Measurements from ENCODE around the gene PROX1.

The PROX1 gene

DNA sequence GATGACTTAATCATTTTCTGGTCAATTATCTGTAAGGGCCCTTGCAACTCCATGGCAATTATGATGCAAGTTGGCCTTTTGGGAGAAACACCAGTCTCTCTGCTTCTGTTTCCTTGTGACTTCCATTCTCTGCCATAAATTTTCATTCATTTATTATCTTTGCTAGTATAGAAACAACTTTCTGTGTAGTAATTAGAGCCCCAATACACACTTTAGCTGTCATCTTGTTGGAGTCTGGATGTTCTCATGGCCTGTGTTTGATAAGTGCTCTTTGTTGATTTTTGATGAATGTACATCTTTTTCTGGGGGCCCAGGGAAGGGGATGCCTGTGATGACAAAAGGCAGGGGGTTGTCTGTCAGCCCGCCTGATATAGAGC lies 22.4 kb downstream of the PROX1 start:
- H4K20me1 ChIP-seq (ENCODE audit: insufficient read depth, low read length): no peaks in the 10 kb centered on the region
- H3K4me2 ChIP-seq (ENCODE audit: low read length): no peak overlapping the region
- no peak overlapping the region for H3K27ac ChIP-seq (ENCODE audit: low read depth, low read length, poor library complexity, severe bottlenecking)
- H3K36me3 ChIP-seq (ENCODE audit: insufficient read depth, low read length): peaks cover 72% of the 10 kb centered on the region
- H3K9ac ChIP-seq (ENCODE audit: low read length): no peak overlapping the region
- H3K9me2 ChIP-seq (ENCODE audit: low read depth, low read length): no peaks in the 10 kb centered on the region
- H3K79me2 ChIP-seq (ENCODE audit: insufficient read depth, low read length): no peaks in the 10 kb centered on the region
- no peak overlapping the region for H3K4me3 ChIP-seq (ENCODE audit: low read depth, low read length, poor library complexity, severe bottlenecking)
- H3K4me1 ChIP-seq (ENCODE audit: insufficient read depth, low read length, severe bottlenecking): no peaks in the 10 kb centered on the region
- H3K9me3 ChIP-seq (ENCODE audit: low read length): no peaks in the 10 kb centered on the region
- no peaks in the 10 kb centered on the region for H3F3A ChIP-seq (ENCODE audit: insufficient read depth, low read length)
- no peak for TF ChIP-seq CTCF (IDR thresholded peaks at IDR 0.05; ENCODE audit: low read length)
- TF ChIP-seq EZH2 (IDR thresholded peaks at IDR 0.05; ENCODE audit: borderline replicate concordance, low read length): no peak
- H3K27me3 ChIP-seq (ENCODE audit: insufficient read depth, low read length): no peaks in the 10 kb centered on the region
- H2AFZ ChIP-seq (ENCODE audit: low read length): no peak overlapping the region

DNA sequence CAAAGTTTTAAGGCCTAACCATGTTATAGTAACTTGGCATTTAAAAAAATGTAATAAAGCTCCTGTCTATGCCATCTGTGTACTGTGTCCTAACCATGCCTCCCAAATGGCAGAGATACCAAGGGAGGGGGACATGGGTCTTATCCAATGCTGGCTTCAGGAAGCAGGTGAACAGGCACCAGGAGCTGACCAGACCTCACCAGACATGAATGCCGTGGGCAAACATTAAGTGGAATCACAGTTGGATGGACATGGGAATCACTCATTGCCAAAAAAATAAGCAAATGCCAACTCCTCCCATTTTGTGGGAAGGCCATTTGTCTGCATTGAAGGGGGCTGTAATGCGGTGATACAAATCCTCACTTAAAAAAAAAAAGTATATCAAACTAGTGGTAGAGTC lies 22.9 kb downstream of the PROX1 start:
- no peaks in the 10 kb centered on the region for H4K20me1 ChIP-seq (ENCODE audit: insufficient read depth, low read length)
- no peak overlapping the region for H3K4me3 ChIP-seq (ENCODE audit: low read depth, low read length, poor library complexity, severe bottlenecking)
- H3K27ac ChIP-seq (ENCODE audit: low read depth, low read length, poor library complexity, severe bottlenecking): no peak overlapping the region
- TF ChIP-seq CTCF (IDR thresholded peaks at IDR 0.05; ENCODE audit: low read length): no peak
- no peak for TF ChIP-seq EZH2 (IDR thresholded peaks at IDR 0.05; ENCODE audit: borderline replicate concordance, low read length)
- no peaks in the 10 kb centered on the region for H3K4me1 ChIP-seq (ENCODE audit: insufficient read depth, low read length, severe bottlenecking)
- H3F3A ChIP-seq (ENCODE audit: insufficient read depth, low read length): no peaks in the 10 kb centered on the region
- no peaks in the 10 kb centered on the region for H3K27me3 ChIP-seq (ENCODE audit: insufficient read depth, low read length)
- H2AFZ ChIP-seq (ENCODE audit: low read length): no peak overlapping the region
- no peak overlapping the region for H3K9ac ChIP-seq (ENCODE audit: low read length)
- no peak overlapping the region for H3K4me2 ChIP-seq (ENCODE audit: low read length)
- no peaks in the 10 kb centered on the region for H3K79me2 ChIP-seq (ENCODE audit: insufficient read depth, low read length)
- H3K9me2 ChIP-seq (ENCODE audit: low read depth, low read length): no peaks in the 10 kb centered on the region
- peaks cover 75% of the 10 kb centered on the region for H3K36me3 ChIP-seq (ENCODE audit: insufficient read depth, low read length)
- H3K9me3 ChIP-seq (ENCODE audit: low read length): no peaks in the 10 kb centered on the region

GRCh38 chr1:214012418-214012817 lies 24.6 kb downstream of the PROX1 start:
- no peaks in the 10 kb centered on the region for H3K27me3 ChIP-seq (ENCODE audit: insufficient read depth, low read length)
- TF ChIP-seq EZH2 (IDR thresholded peaks at IDR 0.05; ENCODE audit: borderline replicate concordance, low read length): no peak
- TF ChIP-seq CTCF (IDR thresholded peaks at IDR 0.05; ENCODE audit: low read length): no peak
- no peak overlapping the region for H3K4me3 ChIP-seq (ENCODE audit: low read depth, low read length, poor library complexity, severe bottlenecking)
- H3K79me2 ChIP-seq (ENCODE audit: insufficient read depth, low read length): no peaks in the 10 kb centered on the region
- H3F3A ChIP-seq (ENCODE audit: insufficient read depth, low read length): no peaks in the 10 kb centered on the region
- no peaks in the 10 kb centered on the region for H3K9me2 ChIP-seq (ENCODE audit: low read depth, low read length)
- H3K36me3 ChIP-seq (ENCODE audit: insufficient read depth, low read length): peaks cover 74% of the 10 kb centered on the region
- no peak overlapping the region for H3K27ac ChIP-seq (ENCODE audit: low read depth, low read length, poor library complexity, severe bottlenecking)
- H3K4me1 ChIP-seq (ENCODE audit: insufficient read depth, low read length, severe bottlenecking): no peaks in the 10 kb centered on the region
- H3K4me2 ChIP-seq (ENCODE audit: low read length): no peak overlapping the region
- no peaks in the 10 kb centered on the region for H4K20me1 ChIP-seq (ENCODE audit: insufficient read depth, low read length)
- H3K9ac ChIP-seq (ENCODE audit: low read length): no peak overlapping the region
- no peaks in the 10 kb centered on the region for H3K9me3 ChIP-seq (ENCODE audit: low read length)
- no peak overlapping the region for H2AFZ ChIP-seq (ENCODE audit: low read length)
